ENCODE results near the gene PAFAH2.

PAFAH2 gene

DNA sequence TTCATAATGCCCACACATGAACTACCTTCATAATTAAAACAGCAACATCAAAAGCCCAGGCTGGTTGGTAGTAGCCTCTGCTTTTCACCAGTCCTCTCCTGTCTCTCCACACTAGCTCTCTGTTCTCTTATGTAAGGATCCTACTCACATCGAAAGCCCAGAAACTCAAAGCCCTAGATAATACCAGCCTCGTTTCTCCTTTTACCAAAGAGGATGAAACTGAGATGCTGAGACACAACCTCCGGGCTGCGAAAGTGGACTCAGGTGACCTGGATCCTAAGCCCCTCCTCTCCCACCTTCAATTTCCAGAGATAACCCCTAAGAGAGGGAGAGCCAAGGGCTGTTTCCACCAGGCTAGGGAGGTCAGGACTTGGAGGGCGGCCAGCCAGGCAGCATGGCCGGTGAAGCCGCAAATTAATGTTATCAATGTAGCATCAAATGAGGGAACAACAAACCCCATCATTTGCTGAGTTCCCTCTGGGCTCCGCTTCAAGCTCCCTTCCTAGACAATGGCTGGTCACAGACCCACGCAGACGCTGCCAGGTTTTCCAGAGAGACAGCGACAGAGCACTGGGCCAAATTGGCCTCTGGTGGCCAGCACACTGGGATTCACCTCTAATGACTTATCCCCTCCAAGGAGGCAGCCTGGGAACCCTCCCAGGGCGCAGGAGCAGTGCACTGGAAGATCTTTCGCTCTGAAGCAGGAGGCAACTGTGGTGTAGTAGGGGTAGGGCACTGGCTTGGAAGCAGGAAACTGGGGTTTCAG is 70.9 kb downstream of the PAFAH2 start:
- Histone ChIP-seq H3K36me3 (ENCODE audit: control insufficient read depth in 2 of 2, insufficient read depth in 1 of 2, low read length in 2 of 2) (no peaks in the 10 kb centered on the region), H3K4me3 (ENCODE audit: low read depth, low read length) (no peak overlapping the region), H3K27ac (ENCODE audit: extremely low read depth, low read depth, low read length) (no peak overlapping the region), H3K9me3 (ENCODE audit: control insufficient read depth, insufficient read depth, low read depth, low read length) (no peaks in the 10 kb centered on the region), H3K4me1 (ENCODE audit: control insufficient read depth, insufficient read depth, low read length) (peaks cover 6% of the 10 kb centered on the region; the same call in 1 of the 2 replicates)
- no peak for TF ChIP-seq GFI1B (tag by site-specific recombination; IDR thresholded peaks at IDR 0.05)
- TF ChIP-seq ZNF433 (tag by site-specific recombination; IDR thresholded peaks at IDR 0.05; ENCODE audit: low read depth) = no peak
- TF ChIP-seq, protein P1, sequence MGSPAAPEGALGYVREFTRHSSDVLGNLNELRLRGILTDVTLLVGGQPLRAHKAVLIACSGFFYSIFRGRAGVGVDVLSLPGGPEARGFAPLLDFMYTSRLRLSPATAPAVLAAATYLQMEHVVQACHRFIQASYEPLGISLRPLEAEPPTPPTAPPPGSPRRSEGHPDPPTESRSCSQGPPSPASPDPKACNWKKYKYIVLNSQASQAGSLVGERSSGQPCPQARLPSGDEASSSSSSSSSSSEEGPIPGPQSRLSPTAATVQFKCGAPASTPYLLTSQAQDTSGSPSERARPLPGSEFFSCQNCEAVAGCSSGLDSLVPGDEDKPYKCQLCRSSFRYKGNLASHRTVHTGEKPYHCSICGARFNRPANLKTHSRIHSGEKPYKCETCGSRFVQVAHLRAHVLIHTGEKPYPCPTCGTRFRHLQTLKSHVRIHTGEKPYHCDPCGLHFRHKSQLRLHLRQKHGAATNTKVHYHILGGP (tag by site-specific recombination; IDR thresholded peaks at IDR 0.05) = no peak
- TF ChIP-seq, protein P2, sequence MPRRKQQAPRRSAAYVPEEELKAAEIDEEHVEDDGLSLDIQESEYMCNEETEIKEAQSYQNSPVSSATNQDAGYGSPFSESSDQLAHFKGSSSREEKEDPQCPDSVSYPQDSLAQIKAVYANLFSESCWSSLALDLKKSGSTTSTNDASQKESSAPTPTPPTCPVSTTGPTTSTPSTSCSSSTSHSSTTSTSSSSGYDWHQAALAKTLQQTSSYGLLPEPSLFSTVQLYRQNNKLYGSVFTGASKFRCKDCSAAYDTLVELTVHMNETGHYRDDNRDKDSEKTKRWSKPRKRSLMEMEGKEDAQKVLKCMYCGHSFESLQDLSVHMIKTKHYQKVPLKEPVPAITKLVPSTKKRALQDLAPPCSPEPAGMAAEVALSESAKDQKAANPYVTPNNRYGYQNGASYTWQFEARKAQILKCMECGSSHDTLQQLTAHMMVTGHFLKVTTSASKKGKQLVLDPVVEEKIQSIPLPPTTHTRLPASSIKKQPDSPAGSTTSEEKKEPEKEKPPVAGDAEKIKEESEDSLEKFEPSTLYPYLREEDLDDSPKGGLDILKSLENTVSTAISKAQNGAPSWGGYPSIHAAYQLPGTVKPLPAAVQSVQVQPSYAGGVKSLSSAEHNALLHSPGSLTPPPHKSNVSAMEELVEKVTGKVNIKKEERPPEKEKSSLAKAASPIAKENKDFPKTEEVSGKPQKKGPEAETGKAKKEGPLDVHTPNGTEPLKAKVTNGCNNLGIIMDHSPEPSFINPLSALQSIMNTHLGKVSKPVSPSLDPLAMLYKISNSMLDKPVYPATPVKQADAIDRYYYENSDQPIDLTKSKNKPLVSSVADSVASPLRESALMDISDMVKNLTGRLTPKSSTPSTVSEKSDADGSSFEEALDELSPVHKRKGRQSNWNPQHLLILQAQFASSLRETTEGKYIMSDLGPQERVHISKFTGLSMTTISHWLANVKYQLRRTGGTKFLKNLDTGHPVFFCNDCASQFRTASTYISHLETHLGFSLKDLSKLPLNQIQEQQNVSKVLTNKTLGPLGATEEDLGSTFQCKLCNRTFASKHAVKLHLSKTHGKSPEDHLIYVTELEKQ (tag by site-specific recombination; IDR thresholded peaks at IDR 0.05; ENCODE audit: borderline replicate concordance) = no peak
- ChIA-PET CTCF (interaction anchor here (0.8 kb wide), 1 partner anchor 33 kb away, joined by 3 read pairs; no protein-coding TSS in a partner anchor), POLR2A (interaction anchor here (1.2 kb wide), 1 partner anchor 21 kb away, joined by 4 read pairs; no protein-coding TSS in a partner anchor)

DNA sequence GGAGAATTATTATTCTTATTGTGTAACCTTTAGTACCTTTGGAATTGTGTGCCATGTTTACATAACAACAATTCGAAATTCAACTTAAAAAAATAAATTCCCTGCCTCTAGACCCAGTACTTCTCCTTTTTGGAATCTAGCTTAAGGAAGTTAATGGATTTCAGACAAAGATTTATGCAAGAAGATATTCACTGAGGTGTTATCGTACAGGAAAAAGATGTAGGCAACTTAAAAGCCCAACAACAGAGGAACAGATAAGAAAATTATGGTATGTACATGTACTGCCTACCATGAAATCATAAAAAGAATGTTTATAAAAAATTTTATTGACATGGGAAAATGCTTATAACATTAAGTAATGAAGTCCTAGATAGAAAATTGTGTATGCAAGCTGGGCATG is 73.4 kb downstream of the PAFAH2 start:
- H3K36me3 ChIP-seq (ENCODE audit: control insufficient read depth in 2 of 2, insufficient read depth in 1 of 2, low read length in 2 of 2) = no peaks in the 10 kb centered on the region
- no peak overlapping the region for H3K27ac ChIP-seq (ENCODE audit: extremely low read depth, low read depth, low read length)
- TF ChIP-seq ZNF473 (tag by site-specific recombination; IDR thresholded peaks at IDR 0.05) (no peak), KLF7 (tag by site-specific recombination; IDR thresholded peaks at IDR 0.05; ENCODE audit: borderline replicate concordance) (no peak), ZNF548 (tag by site-specific recombination; IDR thresholded peaks at IDR 0.05) (no peak), FEZF1 (tag by site-specific recombination; IDR thresholded peaks at IDR 0.05) (no peak), ZNF76 (tag by site-specific recombination; IDR thresholded peaks at IDR 0.05; ENCODE audit: borderline replicate concordance, low read depth) (no peak), ZNF433 (tag by site-specific recombination; IDR thresholded peaks at IDR 0.05; ENCODE audit: low read depth) (no peak), SALL2 (tag by site-specific recombination; IDR thresholded peaks at IDR 0.05; ENCODE audit: borderline replicate concordance) (no peak), ZBTB21 (tag by site-specific recombination; IDR thresholded peaks at IDR 0.05) (no peak), KLF16 (tag by site-specific recombination; IDR thresholded peaks at IDR 0.05) (no peak)
- TF ChIP-seq, protein P3, sequence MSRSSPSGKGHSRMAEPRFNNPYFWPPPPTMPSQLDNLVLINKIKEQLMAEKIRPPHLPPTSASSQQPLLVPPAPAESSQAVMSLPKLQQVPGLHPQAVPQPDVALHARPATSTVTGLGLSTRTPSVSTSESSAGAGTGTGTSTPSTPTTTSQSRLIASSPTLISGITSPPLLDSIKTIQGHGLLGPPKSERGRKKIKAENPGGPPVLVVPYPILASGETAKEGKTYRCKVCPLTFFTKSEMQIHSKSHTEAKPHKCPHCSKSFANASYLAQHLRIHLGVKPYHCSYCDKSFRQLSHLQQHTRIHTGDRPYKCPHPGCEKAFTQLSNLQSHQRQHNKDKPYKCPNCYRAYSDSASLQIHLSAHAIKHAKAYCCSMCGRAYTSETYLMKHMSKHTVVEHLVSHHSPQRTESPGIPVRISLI (tag by site-specific recombination; IDR thresholded peaks at IDR 0.05) = peak; percentile 75; the same call in 1 of the 2 replicates
- TF ChIP-seq, protein P4, sequence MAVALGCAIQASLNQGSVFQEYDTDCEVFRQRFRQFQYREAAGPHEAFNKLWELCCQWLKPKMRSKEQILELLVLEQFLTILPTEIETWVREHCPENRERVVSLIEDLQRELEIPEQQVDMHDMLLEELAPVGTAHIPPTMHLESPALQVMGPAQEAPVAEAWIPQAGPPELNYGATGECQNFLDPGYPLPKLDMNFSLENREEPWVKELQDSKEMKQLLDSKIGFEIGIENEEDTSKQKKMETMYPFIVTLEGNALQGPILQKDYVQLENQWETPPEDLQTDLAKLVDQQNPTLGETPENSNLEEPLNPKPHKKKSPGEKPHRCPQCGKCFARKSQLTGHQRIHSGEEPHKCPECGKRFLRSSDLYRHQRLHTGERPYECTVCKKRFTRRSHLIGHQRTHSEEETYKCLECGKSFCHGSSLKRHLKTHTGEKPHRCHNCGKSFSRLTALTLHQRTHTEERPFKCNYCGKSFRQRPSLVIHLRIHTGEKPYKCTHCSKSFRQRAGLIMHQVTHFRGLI (tag by site-specific recombination; IDR thresholded peaks at IDR 0.05) = 0 out of 2 replicates have a peak, but pooled peaks have one; percentile 23
- TF ChIP-seq, protein P5, sequence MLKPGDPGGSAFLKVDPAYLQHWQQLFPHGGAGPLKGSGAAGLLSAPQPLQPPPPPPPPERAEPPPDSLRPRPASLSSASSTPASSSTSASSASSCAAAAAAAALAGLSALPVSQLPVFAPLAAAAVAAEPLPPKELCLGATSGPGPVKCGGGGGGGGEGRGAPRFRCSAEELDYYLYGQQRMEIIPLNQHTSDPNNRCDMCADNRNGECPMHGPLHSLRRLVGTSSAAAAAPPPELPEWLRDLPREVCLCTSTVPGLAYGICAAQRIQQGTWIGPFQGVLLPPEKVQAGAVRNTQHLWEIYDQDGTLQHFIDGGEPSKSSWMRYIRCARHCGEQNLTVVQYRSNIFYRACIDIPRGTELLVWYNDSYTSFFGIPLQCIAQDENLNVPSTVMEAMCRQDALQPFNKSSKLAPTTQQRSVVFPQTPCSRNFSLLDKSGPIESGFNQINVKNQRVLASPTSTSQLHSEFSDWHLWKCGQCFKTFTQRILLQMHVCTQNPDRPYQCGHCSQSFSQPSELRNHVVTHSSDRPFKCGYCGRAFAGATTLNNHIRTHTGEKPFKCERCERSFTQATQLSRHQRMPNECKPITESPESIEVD (tag by site-specific recombination; IDR thresholded peaks at IDR 0.05) = peak; percentile 26; the same call in 1 of the 2 replicates
- no peaks in the 10 kb centered on the region for H3K9me3 ChIP-seq (ENCODE audit: control insufficient read depth, insufficient read depth, low read depth, low read length)
- CTCF ChIA-PET = interaction anchor here (1.3 kb wide), 1 partner anchor 29 kb away, joined by 3 read pairs; no protein-coding TSS in a partner anchor
- POLR2A ChIA-PET = no interaction called here
- H3K4me1 ChIP-seq (ENCODE audit: control insufficient read depth, insufficient read depth, low read length) = peaks cover 8% of the 10 kb centered on the region; the same call in 1 of the 2 replicates
- H3K4me3 ChIP-seq (ENCODE audit: low read depth, low read length) = no peak overlapping the region
